ENCODE results near the gene SCIN.
"Not testable (repeated sequence)": the region's sequence is repeated elsewhere in the genome, so short reads cannot be mapped to it uniquely, and the experiment has no call there.

The SCIN gene

GRCh38 chr7:12686234-12686890, 115.8 kb downstream of the SCIN start:
- DNase-seq (ENCODE audit: insufficient read length, low spot score) (peak; percentile 65), FAIRE-seq (peak; percentile 93)

GRCh38 chr7:12686891-12687717, 116.6 kb downstream of the SCIN start, which contains the start of gene ARL4A:
Gene ARL4A (plus strand): TSS chr7:12687633. CDS start chr7:12688255, 622 bp downstream.
- FAIRE-seq (peak; percentile 95), DNase-seq (ENCODE audit: insufficient read length, low spot score) (peak; percentile 71)

DNA sequence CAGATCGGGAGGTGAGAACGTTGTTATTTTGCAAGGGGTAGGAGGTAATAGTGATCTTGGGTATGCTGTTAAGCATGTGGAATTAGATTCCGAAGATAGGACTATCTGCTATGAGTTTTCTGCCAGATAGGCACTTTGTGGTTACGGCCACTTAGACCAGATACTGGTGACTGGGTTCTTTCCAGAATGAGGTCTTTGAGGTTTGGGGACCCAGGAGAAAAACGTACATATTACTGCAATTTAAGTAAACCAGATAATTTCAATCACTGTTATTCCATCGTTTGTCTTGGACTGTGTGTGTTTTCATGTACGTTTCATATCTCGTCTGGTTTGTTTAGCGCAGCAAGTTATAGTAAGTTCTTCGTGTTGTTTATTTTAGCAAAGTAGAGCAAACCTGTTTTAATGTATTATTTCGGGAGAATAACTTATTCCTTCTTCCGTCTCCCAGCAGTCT, 117.2 kb downstream of the SCIN start:
- FAIRE-seq (no peak), DNase-seq (ENCODE audit: insufficient read length, low spot score) (no peak)

- not testable (repeated sequence) for FAIRE-seq; DNase-seq (ENCODE audit: insufficient read length, low spot score)
Measured at GRCh38 chr7:12688485-12689170, 118.1 kb downstream of the SCIN start.

DNA sequence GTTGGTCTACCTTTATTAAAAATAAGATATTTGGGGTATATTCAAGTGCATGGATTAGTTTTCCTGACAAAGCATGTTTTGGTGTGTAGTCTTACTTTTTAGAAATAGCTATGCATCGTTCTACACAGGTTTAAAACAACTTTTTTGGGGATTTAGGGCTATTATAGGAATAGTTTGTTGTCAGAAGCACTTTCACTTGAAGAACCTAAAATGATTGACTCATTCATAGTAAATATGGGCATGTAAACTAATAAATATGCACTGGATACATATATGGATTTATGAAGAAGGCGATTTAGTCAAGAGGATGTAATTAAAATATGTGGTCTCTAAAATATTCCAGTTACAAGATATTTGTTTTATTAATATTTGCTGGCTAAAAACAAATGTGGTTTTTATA, 118.9 kb downstream of the SCIN start:
- no peak for DNase-seq (ENCODE audit: insufficient read length, low spot score)
- no peak for FAIRE-seq

GRCh38 chr7:12690041-12690878, 119.7 kb downstream of the SCIN start:
- peak; percentile 23 for FAIRE-seq
- no peak for DNase-seq (ENCODE audit: insufficient read length, low spot score)

DNA sequence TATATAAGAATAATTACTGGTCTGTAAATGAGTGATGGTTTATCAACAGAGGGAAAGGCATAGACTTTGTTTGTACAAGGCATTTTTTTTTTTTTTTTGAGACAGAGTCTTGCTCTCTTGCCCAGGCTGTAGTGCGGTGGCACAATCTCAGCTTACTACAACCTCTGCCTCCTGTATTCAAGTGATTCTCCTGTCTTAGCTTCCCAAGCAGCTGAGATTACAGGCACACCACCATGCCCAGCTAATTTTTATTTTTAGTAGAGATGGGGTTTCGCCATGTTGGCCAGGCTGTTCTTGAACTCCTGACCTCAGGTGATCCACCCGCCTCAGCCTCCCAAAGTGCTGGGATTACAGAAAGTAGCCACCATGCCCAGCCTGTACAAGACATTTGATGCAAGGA, 120.9 kb downstream of the SCIN start:
- not testable (repeated sequence) for DNase-seq (ENCODE audit: insufficient read length, low spot score); FAIRE-seq

- DNase-seq (ENCODE audit: insufficient read length, low spot score) (no peak), FAIRE-seq (no peak)
Measured at GRCh38 chr7:12692035-12692434, 121.5 kb downstream of the SCIN start.

DNA sequence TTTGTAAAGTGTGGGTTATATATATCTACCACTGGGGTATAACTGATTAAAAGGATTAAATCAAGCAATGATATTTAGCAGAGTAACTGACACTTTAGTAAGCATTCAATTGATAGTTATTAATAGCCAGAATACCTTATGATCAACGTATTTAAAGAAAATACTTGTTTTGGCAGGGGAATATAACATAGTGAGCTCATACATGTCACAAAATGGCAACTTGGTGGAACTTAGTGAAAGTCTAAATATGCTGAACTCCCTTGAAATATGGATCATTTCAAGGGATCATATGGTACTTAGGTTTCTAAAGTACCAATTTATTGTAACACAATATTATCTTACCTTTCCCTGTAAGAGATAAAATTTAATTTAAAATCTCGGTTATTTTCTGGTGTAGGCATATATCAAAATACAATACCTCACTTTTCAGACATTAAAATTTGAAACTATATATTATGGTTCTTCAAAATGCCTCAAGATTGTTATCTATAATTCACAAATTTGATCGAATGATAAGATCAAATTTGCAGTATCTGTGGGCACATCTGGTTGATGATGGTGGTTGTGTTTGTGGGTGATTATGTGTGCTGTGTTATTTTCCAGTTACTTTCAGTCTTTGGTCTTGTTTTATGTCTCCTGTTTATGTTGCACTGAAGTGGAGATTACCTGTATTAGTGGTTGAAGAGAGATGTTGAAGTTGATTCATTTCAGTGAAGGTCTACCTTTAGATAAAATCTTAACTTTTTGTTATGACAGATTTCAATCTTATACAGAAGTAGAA, 122.1 kb downstream of the SCIN start:
- FAIRE-seq (no peak), DNase-seq (ENCODE audit: insufficient read length, low spot score) (no peak)

DNA sequence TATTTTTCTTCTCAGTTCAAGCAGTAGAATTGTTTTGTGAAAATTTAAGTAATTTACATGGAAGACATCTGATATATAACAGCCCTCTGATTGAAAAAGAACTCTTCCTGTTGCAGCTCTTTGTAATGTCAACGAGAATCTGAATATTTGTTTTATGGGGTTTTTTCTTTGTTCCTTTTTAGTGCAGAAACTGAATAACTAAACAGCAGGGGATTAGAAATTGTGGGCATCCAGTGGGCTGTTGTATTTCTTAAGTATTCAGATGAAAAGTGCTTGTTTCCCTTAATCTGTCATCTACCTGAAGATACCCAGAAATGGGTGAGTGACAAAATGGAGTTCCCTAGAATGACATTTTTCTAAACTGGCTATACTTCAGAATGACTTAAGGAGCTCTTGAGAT, 124.3 kb downstream of the SCIN start:
- FAIRE-seq (no peak), DNase-seq (ENCODE audit: insufficient read length, low spot score) (no peak)

- FAIRE-seq (no peak), DNase-seq (ENCODE audit: insufficient read length, low spot score) (no peak)
Measured at GRCh38 chr7:12695965-12696364, 125.4 kb downstream of the SCIN start.

GRCh38 chr7:12699299-12699698, 128.8 kb downstream of the SCIN start:
- FAIRE-seq (no peak), DNase-seq (ENCODE audit: insufficient read length, low spot score) (no peak)

GRCh38 chr7:12701433-12701832, 130.9 kb downstream of the SCIN start:
- FAIRE-seq, result no peak
- no peak for DNase-seq (ENCODE audit: insufficient read length, low spot score)

- DNase-seq (ENCODE audit: insufficient read length, low spot score), result no peak
- no peak for FAIRE-seq
Measured at GRCh38 chr7:12703881-12704280, 133.4 kb downstream of the SCIN start.

- no peak for DNase-seq (ENCODE audit: insufficient read length, low spot score)
- FAIRE-seq, result no peak
Measured at GRCh38 chr7:12705878-12706277, 135.4 kb downstream of the SCIN start.

DNA sequence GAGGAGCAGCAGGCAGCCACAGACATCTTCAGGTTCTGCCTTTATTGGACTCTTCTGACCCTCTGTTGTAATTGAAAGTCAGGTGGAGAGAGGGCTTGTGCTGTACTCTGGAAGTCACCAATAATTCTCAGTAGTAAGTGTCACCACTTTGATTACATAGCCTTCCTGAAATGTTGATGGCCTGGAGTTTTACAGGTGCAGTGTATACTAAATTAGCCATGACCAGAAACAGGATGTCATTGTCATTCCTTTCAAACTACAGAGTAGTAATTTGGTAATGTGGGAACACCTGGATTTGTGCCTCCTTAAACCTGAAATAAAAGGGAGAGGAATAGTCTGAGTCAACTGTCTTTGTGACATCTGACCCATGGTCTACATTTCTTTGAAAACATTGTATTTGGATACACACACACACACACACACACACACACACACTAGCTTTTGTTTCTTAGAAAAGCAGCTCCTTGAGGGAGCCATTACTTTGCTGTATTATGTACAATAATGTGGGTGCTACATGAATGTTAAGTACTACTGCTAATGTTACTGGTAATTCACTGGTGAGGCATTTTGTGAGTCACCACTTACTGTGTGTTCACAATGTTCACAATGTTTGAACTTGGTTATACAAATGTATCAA, 136.5 kb downstream of the SCIN start:
- FAIRE-seq, result no peak
- no peak for DNase-seq (ENCODE audit: insufficient read length, low spot score)

DNA sequence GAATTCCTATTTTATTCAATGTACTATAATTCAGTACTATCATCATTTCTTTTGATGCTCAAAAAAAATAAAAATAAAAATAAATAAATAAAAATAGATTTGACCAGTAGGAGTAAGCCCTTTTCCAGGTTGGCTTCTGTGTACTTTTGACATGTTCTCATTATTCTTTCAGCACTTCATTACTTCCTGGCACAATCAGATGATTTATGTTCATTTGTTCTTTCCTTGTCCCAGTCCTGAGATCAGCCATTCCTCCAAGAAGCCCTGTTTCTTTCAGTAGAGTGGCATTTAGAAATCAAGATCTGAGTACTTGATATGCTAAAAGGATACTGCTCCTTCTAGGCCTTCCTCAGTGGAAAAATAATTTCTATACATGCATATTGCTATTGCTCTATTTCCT, 137.8 kb downstream of the SCIN start:
- no peak for DNase-seq (ENCODE audit: insufficient read length, low spot score)
- FAIRE-seq, result no peak
